Endothelial cell of umbilical vein (primary cell): ENCODE results near the gene BSND. TPM values are rescaled to one million over a fixed set of nuclear protein-coding genes. Genes with fewer than 3 reads are reported as not detected.

Experiments
- BruUV-seq: library from RNA; stranded (reverse); fragments of 400-500 nt; replicated peaks from 2 replicates; lab custom pipeline; 2021; lab: Mats Ljungman, UMichigan
- CTCF ChIA-PET: fragments of 300-600, 350-600 bp; sonication (Branson Sonifier 250); formaldehyde crosslinking; loops from one replicate; lab custom pipeline; 2021; ENCODE audit warnings: antibody characterized with exemption, inconsistent platforms; lab: Charles Lee
- POLR2A ChIA-PET: fragments of 300-600, 350-600 bp; sonication (Branson Sonifier 250); formaldehyde crosslinking; loops from one replicate; lab custom pipeline; 2021; ENCODE audit warnings: antibody characterized with exemption, inconsistent platforms; lab: Charles Lee
- DNase-seq: peaks from one replicate; pipeline ENCODE4 v3.0.0-alpha.2; 2011; ENCODE audit warnings: low read depth, low spot score
- FAIRE-seq: peaks from 2 replicates; lab custom pipeline; 2011; peaks lifted over from hg19 to GRCh38; lab: Jason Lieb, UNC
- H2AFZ ChIP-seq: 2 replicates; pipeline ENCODE4 v1.6.0; 2012; ENCODE audit warnings: low read depth, low read length, control low read depth, inconsistent platforms
- H3K27ac ChIP-seq: 2 replicates; pipeline ENCODE4 v1.5.1; 2011; ENCODE audit warnings: low read depth, mild to moderate bottlenecking, control low read depth, low read length, moderate library complexity; ENCODE audit not compliant: insufficient read depth
- H3K27me3 ChIP-seq, 2 experiments: 2 replicates each; pipeline versions ENCODE4 v1.6.0 to v1.6.1; 2011; ENCODE audit warnings: low read length in 2 of 2, mixed read lengths in 1 of 2; ENCODE audit not compliant: control insufficient read depth in 2 of 2, insufficient read depth in 2 of 2
- H3K36me3 ChIP-seq, 2 experiments: 2 replicates in 1 of 2; 3 replicates in 1 of 2; pipeline ENCODE4 v1.5.1; 2011; ENCODE audit warnings: low read length in 2 of 2, mild to moderate bottlenecking in 1 of 2, moderate library complexity in 1 of 2; ENCODE audit not compliant: control insufficient read depth in 2 of 2, insufficient read depth in 2 of 2; ENCODE audit errors: extremely low read depth in 1 of 2
- H3K4me1 ChIP-seq: 3 replicates; pipeline ENCODE4 v1.5.1; 2011; ENCODE audit warnings: mild to moderate bottlenecking, low read length; ENCODE audit not compliant: control insufficient read depth, insufficient read depth; ENCODE audit errors: extremely low read depth
- H3K4me2 ChIP-seq: 2 replicates; pipeline ENCODE4 v1.6.1; 2011; ENCODE audit warnings: low read length, control low read depth, mixed read lengths; ENCODE audit not compliant: insufficient read depth
- H3K4me3 ChIP-seq, 3 experiments: fragments of 200-600 bp in 1 of 3; sonication (generic), shearing (Covaris generic) in 1 of 3; replicated peaks in 1 of 3; 2 replicates each; pipeline ENCODE4 v1.5.1; 2011 to 2016; ENCODE audit warnings: control low read depth in 3 of 3, low read length in 3 of 3, mild to moderate bottlenecking in 2 of 3, inconsistent platforms in 1 of 3, low read depth in 1 of 3, moderate library complexity in 1 of 3; ENCODE audit not compliant: insufficient read depth in 1 of 3
- H3K79me2 ChIP-seq: 2 replicates; pipeline ENCODE4 v1.6.0; 2012; ENCODE audit warnings: low read length, inconsistent platforms; ENCODE audit not compliant: control insufficient read depth, insufficient read depth
- H3K9ac ChIP-seq: replicated peaks from 2 replicates; pipeline ENCODE3; 2011; ENCODE audit warnings: low read length, control low read depth; ENCODE audit not compliant: insufficient read depth; ENCODE audit errors: extremely low read depth
- H3K9me1 ChIP-seq: replicated peaks from 3 replicates; pipeline ENCODE4 v1.6.0; 2011; ENCODE audit warnings: mild to moderate bottlenecking, low read length; ENCODE audit not compliant: control insufficient read depth, insufficient read depth; ENCODE audit errors: extremely low read depth
- H3K9me3 ChIP-seq: replicated peaks from 2 replicates; pipeline ENCODE4 v1.5.1; 2012; ENCODE audit warnings: low read length, inconsistent platforms; ENCODE audit not compliant: control insufficient read depth, insufficient read depth
- H4K20me1 ChIP-seq: replicated peaks from 2 replicates; pipeline ENCODE3; 2011; ENCODE audit warnings: mild to moderate bottlenecking, low read length; ENCODE audit not compliant: control insufficient read depth, insufficient read depth; ENCODE audit errors: extremely low read depth
- EZH2 ChIP-seq: IDR thresholded peaks from 2 replicates; pipeline ENCODE4 v1.6.1; 2012; ENCODE audit warnings: borderline replicate concordance, low read depth, mild to moderate bottlenecking, moderate library complexity, low read length, inconsistent platforms; ENCODE audit not compliant: severe bottlenecking
- FOS ChIP-seq: IDR thresholded peaks from 2 replicates; pipeline ENCODE4 v1.6.1; 2011; ENCODE audit warnings: mild to moderate bottlenecking, low read length, moderate library complexity, borderline replicate concordance; ENCODE audit not compliant: insufficient read depth
- GATA2 ChIP-seq: IDR thresholded peaks from 2 replicates; pipeline ENCODE4 v1.7.0; 2011; ENCODE audit warnings: low read depth, mild to moderate bottlenecking, moderate library complexity, mixed read lengths, low read length; ENCODE audit not compliant: insufficient read length, insufficient read depth
- JUN ChIP-seq: IDR thresholded peaks from 2 replicates; pipeline ENCODE4 v1.6.1; 2011; ENCODE audit warnings: borderline replicate concordance, low read depth; ENCODE audit not compliant: insufficient read length, insufficient read depth
- MYC ChIP-seq: IDR thresholded peaks from one replicate; pipeline ENCODE4 v1.6.1; 2011; ENCODE audit warnings: mild to moderate bottlenecking, low read depth, low read length
- POLR2A ChIP-seq: IDR thresholded peaks from 2 replicates; pipeline ENCODE4 v1.6.1; 2012; ENCODE audit warnings: low read depth, mild to moderate bottlenecking, control low read depth, low read length
- POLR2AphosphoS5 ChIP-seq: IDR thresholded peaks from 2 replicates; pipeline ENCODE4 v1.6.1; 2012; ENCODE audit warnings: low read depth, mild to moderate bottlenecking, control low read depth, low read length, moderate library complexity; ENCODE audit not compliant: insufficient read depth
- dilution Hi-C: fragments of 300-500 bp; cut with MboI; formaldehyde crosslinking; loops from one replicate; pipeline ENCODE4 v1.15.0; 2019; ENCODE audit warnings: low sequenced_read_pairs; ENCODE audit not compliant: extremely low pct_ligation_motif_present
- intact Hi-C: fragments of 100-400 bp; cut with micrococcal nuclease; formaldehyde crosslinking; loops from one replicate; pipeline ENCODE4 v1.10.0; 2022
- polyA plus RNA-seq, 4 experiments: library from polyadenylated mRNA; depleted of rRNA in 3 of 4; stranded (reverse) in 3 of 4; unstranded in 1 of 4; fragments of >200 nt; gene quantifications; 2 replicates each; pipeline versions ENCODE4 v1.2.1 to v1.2.3, GENCODE V29; 2011 to 2012; ENCODE audit warnings: missing spikeins in 1 of 4
- total RNA-seq: library from RNA; stranded (reverse); gene quantifications from 2 replicates; pipeline ENCODE4 v1.2.3, GENCODE V29; 2021
- TF ChIP-seq, protein P1 (sequence below), 2 donors: IDR thresholded peaks; 1 replicate in 1 of 2; 2 replicates in 1 of 2; pipeline ENCODE4 v1.5.1; 2011; ENCODE audit warnings: low read length in 2 of 2, mild to moderate bottlenecking in 2 of 2, moderate library complexity in 2 of 2, control low read depth in 1 of 2, inconsistent platforms in 1 of 2, low read depth in 1 of 2; ENCODE audit not compliant: insufficient read depth in 1 of 2; ENCODE audit errors: extremely low read depth in 1 of 2
- TF ChIP-seq, protein P2 (sequence below): IDR thresholded peaks from 2 replicates; pipeline ENCODE4 v1.6.1; 2011; ENCODE audit not compliant: insufficient read depth, insufficient read length

BSND gene
- total and polyA plus RNA-seq, 2 donors (not counting 3 experiments of a cell fraction or from before 2014, with no cell fraction given), result not detected

DNA sequence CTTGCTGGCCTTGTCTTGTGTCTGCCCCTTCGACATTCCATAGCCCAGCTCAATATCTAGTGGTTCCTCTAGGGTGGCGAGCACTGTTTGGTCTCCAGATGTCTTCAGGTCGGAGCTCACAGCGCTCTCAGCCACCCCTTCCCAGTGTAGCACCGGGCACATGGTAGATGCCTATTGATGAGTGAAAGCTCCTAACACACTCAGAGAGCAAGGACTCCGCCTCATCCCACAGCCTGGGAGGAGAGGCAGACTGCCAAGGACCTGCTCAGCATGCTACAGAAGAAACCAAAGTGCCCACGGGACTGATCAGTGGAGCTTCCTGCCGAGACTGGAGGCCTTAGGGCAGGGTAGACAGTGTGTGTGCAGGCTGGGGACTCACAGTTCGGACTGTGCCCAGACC lies 51.5 kb downstream of the BSND start:
- no peaks in the 10 kb centered on the region for H3K79me2 ChIP-seq
- no peaks in the 10 kb centered on the region for H3K4me1 ChIP-seq
- ChIA-PET POLR2A (no interaction called here), CTCF (interaction anchor here (1.2 kb wide), 1 partner anchor 105 kb away, joined by 3 read pairs; no protein-coding TSS in a partner anchor)
- H3K9me3 ChIP-seq, result no peaks in the 10 kb centered on the region
- BruUV-seq, result no TSS peak
- H3K4me3 ChIP-seq, result no peak overlapping the region
- H3K9me1 ChIP-seq, result no peaks in the 10 kb centered on the region
- H3K36me3 ChIP-seq, result no peaks in the 10 kb centered on the region
- H3K27ac ChIP-seq, result no peak overlapping the region
- H3K4me2 ChIP-seq, result no peak overlapping the region
- dilution Hi-C loops, result no loop called here
- no peaks in the 10 kb centered on the region for H4K20me1 ChIP-seq
- DNase-seq (no peak), FAIRE-seq (no peak)
- no peak overlapping the region for H3K9ac ChIP-seq
- no peak overlapping the region for H2AFZ ChIP-seq
- TF ChIP-seq, protein P1, sequence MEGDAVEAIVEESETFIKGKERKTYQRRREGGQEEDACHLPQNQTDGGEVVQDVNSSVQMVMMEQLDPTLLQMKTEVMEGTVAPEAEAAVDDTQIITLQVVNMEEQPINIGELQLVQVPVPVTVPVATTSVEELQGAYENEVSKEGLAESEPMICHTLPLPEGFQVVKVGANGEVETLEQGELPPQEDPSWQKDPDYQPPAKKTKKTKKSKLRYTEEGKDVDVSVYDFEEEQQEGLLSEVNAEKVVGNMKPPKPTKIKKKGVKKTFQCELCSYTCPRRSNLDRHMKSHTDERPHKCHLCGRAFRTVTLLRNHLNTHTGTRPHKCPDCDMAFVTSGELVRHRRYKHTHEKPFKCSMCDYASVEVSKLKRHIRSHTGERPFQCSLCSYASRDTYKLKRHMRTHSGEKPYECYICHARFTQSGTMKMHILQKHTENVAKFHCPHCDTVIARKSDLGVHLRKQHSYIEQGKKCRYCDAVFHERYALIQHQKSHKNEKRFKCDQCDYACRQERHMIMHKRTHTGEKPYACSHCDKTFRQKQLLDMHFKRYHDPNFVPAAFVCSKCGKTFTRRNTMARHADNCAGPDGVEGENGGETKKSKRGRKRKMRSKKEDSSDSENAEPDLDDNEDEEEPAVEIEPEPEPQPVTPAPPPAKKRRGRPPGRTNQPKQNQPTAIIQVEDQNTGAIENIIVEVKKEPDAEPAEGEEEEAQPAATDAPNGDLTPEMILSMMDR (IDR thresholded peaks at IDR 0.05; ENCODE audit: extremely low read depth in 1 of 2, insufficient read depth in 1 of 2, low read depth in 1 of 2, low read length in 2 of 2), result no peak
- TF ChIP-seq POLR2A (no peak), POLR2AphosphoS5 (no peak), GATA2 (no peak)
- H3K27me3 ChIP-seq, result peaks cover 1 to 2% of the 10 kb centered on the region in 2 experiments
- intact Hi-C loops, result no loop called here

DNA sequence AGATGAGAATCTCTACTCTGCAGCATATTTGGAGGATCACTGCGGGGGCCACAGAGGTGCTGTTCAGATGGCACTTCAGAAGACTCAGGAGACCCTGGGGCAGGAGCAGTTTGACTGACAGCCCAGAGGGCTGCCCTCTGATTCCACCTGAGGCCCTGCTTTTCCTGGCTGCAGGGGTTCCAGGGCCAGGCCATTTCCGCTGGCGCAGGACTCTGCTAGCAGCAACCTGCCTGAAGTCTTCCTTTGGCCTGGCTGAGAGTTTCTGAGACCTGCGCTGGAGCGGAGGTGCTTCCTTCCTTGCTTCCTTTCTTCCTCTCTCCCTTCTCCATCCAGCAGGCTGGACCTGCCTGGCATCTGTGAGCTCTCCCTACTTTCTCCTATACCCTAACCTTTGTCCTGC lies 52.4 kb downstream of the BSND start:
- TF ChIP-seq JUN (no peak), GATA2 (no peak), EZH2 (no peak), MYC (no peak), POLR2A (no peak), POLR2AphosphoS5 (no peak), FOS (no peak)
- TF ChIP-seq, protein P2, sequence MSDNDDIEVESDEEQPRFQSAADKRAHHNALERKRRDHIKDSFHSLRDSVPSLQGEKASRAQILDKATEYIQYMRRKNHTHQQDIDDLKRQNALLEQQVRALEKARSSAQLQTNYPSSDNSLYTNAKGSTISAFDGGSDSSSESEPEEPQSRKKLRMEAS, result no peak
- TF ChIP-seq, protein P1 (IDR thresholded peaks at IDR 0.05; ENCODE audit: extremely low read depth in 1 of 2, insufficient read depth in 1 of 2, low read depth in 1 of 2, low read length in 2 of 2), result no peak
- no peak for FAIRE-seq
- no peak for DNase-seq
- ChIA-PET POLR2A (no interaction called here), CTCF (no interaction called here)
- no peaks in the 10 kb centered on the region for H3K9me1 ChIP-seq
- no peaks in the 10 kb centered on the region for H3K4me1 ChIP-seq
- H3K36me3 ChIP-seq, result no peaks in the 10 kb centered on the region
- H3K27ac ChIP-seq, result no peak overlapping the region
- H3K27me3 ChIP-seq, result peaks cover 1 to 2% of the 10 kb centered on the region in 2 experiments
- dilution Hi-C loops (no loop called here), intact Hi-C loops (no loop called here)
- no peaks in the 10 kb centered on the region for H4K20me1 ChIP-seq
- no peaks in the 10 kb centered on the region for H3K9me3 ChIP-seq
- no TSS peak for BruUV-seq
- no peak overlapping the region for H3K4me2 ChIP-seq
- no peak overlapping the region for H3K9ac ChIP-seq
- no peaks in the 10 kb centered on the region for H3K79me2 ChIP-seq
- H3K4me3 ChIP-seq, result no peak overlapping the region
- H2AFZ ChIP-seq, result no peak overlapping the region
